Natural killer cell (primary cell): ENCODE data around the gene SGF29. TPM values are rescaled to one million over a fixed set of nuclear protein-coding genes. Genes with fewer than 3 reads are reported as not detected.

Source experiments
- ATAC-seq, 3 donors: fragments of 150-1000 bp in 2 of 3; fragments of 200-7000 bp in 1 of 3; cut with Tn5 transposase; 1 replicate in 1 of 3; 2 replicates in 2 of 3; pipeline ENCODE4 v1.10.0; 2021; ENCODE audit warnings: mild to moderate bottlenecking in 2 of 3, moderate library complexity in 2 of 3
- DNase-seq, 2 donors: peaks; one replicate each; pipeline versions ENCODE4 v3.0.0 to v3.0.0-alpha.2; 2013 to 2021; ENCODE audit warnings: mixed read lengths in 1 of 2
- H3K27ac ChIP-seq: one replicate; pipeline ENCODE4 v1.5.1; 2013; ENCODE audit warnings: mild to moderate bottlenecking, low read length
- H3K27me3 ChIP-seq: one replicate; pipeline ENCODE4 v1.6.1; 2013; ENCODE audit warnings: low read length; ENCODE audit not compliant: control insufficient read depth, insufficient read depth
- H3K36me3 ChIP-seq: one replicate; pipeline ENCODE4 v1.6.1; 2013; ENCODE audit warnings: low read length; ENCODE audit not compliant: control insufficient read depth, insufficient read depth
- H3K4me1 ChIP-seq: one replicate; pipeline ENCODE4 v1.6.1; 2013; ENCODE audit warnings: low read length; ENCODE audit not compliant: control insufficient read depth, insufficient read depth
- H3K4me3 ChIP-seq: one replicate; pipeline ENCODE4 v1.5.1; 2013; ENCODE audit warnings: low read length
- H3K9me3 ChIP-seq: one replicate; pipeline ENCODE4 v1.6.1; 2013; ENCODE audit warnings: low read length; ENCODE audit not compliant: control insufficient read depth, insufficient read depth
- H3K27ac Mint-ChIP-seq, 2 donors: one replicate each; pipeline ENCODE4 v1.8.0; 2022; ENCODE audit warnings: mild to moderate bottlenecking in 2 of 2, mixed read lengths in 2 of 2, moderate library complexity in 1 of 2
- H3K27me3 Mint-ChIP-seq, 2 donors: one replicate each; pipeline ENCODE4 v1.8.0; 2022; ENCODE audit warnings: low read depth in 2 of 2, mixed read lengths in 2 of 2
- H3K36me3 Mint-ChIP-seq: one replicate; pipeline ENCODE4 v1.8.0; 2022; ENCODE audit warnings: mixed read lengths
- H3K4me1 Mint-ChIP-seq, 2 donors: one replicate each; pipeline ENCODE4 v1.8.0; 2022; ENCODE audit warnings: mixed read lengths in 2 of 2
- H3K4me3 Mint-ChIP-seq: one replicate; pipeline ENCODE4 v1.8.0; 2022; ENCODE audit warnings: mild to moderate bottlenecking, moderate library complexity, mixed read lengths
- H3K9me3 Mint-ChIP-seq, 2 donors: one replicate each; pipeline ENCODE4 v1.8.0; 2022; ENCODE audit warnings: mixed read lengths in 2 of 2
- WGBS: methylation state at CpG from one replicate; pipeline ENCODE4 v1.1.7; 2013; ENCODE audit warnings: missing lambda C conversion rate; ENCODE audit not compliant: insufficient coverage; 5-methylcytosine and 5-hydroxymethylcytosine counted together
- intact Hi-C: fragments of 100-400 bp; cut with micrococcal nuclease; formaldehyde crosslinking; loops from one replicate; pipeline ENCODE4 v1.14.2; 2022
- total RNA-seq, 4 donors: library from RNA; stranded (reverse); fragments of 120-200 nt in 1 of 4; gene quantifications; one replicate each; pipeline versions ENCODE4 v1.2.3 to v1.2.4, GENCODE V29; 2013 to 2022
- TF ChIP-seq, protein P1 (sequence below): fragments of 200-600 bp; IDR thresholded peaks from one replicate; pipeline ENCODE4 v1.8.0; 2022; ENCODE audit warnings: antibody characterized with exemption

SGF29 gene
- total RNA-seq, 3 donors from 2014 or later (not counting 1 experiment from before 2014, with no cell fraction given) = 31.6 to 45.1 (median 43.1) TPM

DNA sequence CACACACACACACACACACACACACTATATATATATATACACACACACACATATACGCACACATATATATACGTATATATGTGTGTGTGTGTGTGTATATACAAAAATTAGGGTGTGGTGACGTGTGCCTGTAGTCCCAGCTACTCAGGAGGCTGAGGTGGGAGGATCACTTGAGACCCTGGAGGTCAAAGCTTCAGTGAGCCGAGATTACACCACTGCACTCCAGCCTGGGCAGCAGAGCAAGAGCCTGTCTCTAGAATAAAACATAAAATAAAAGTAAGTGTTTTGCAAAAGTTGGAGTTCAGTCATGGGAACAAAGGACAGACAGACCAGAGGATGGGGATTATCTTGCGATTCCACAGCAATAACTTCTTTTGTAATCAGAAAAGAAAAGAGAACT is 25.7 kb upstream of the SGF29 start:
- Histone ChIP-seq H3K4me1 (no peaks in the 10 kb centered on the region), H3K9me3 (no peaks in the 10 kb centered on the region), H3K36me3 (no peaks in the 10 kb centered on the region), H3K27me3 (no peaks in the 10 kb centered on the region), H3K4me3 (no peak overlapping the region), H3K27ac (no peak overlapping the region)
- H3K4me1 Mint-ChIP-seq = no peaks in the 10 kb centered on the region
- WGBS = 100% methylated on average over 3 of the region's 5 CpGs
- DNase-seq (no peak), ATAC-seq (no peak)
- H3K27ac Mint-ChIP-seq = no peak overlapping the region
- H3K9me3 Mint-ChIP-seq = no peaks in the 10 kb centered on the region
- H3K27me3 Mint-ChIP-seq = no peaks in the 10 kb centered on the region
- no peaks in the 10 kb centered on the region for H3K36me3 Mint-ChIP-seq
- H3K4me3 Mint-ChIP-seq = no peak overlapping the region
- TF ChIP-seq, protein P1, sequence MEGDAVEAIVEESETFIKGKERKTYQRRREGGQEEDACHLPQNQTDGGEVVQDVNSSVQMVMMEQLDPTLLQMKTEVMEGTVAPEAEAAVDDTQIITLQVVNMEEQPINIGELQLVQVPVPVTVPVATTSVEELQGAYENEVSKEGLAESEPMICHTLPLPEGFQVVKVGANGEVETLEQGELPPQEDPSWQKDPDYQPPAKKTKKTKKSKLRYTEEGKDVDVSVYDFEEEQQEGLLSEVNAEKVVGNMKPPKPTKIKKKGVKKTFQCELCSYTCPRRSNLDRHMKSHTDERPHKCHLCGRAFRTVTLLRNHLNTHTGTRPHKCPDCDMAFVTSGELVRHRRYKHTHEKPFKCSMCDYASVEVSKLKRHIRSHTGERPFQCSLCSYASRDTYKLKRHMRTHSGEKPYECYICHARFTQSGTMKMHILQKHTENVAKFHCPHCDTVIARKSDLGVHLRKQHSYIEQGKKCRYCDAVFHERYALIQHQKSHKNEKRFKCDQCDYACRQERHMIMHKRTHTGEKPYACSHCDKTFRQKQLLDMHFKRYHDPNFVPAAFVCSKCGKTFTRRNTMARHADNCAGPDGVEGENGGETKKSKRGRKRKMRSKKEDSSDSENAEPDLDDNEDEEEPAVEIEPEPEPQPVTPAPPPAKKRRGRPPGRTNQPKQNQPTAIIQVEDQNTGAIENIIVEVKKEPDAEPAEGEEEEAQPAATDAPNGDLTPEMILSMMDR = no peak
- intact Hi-C loops = no loop called here

DNA sequence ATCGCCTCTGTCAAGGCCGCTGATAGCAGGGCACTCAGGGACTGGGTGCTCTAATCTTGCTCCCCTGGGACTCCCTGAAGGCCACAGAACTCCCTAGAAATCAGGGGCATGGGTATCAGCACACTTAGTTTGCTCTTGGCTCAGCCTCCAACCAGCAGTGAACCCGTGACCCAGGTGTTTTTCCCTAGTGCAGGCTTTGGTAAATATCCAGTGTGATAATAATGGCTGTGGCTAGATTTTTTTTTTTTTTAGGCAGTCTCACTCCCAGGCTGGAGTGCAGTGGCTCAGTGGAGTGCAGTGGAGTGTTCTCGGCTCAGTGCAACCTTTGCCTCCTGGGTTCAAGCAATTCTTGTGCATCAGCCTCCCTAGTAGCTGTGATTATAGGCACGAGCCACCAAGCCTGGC is 25.3 kb upstream of the SGF29 start:
- TF ChIP-seq, protein P1 = no peak
- WGBS = 94% methylated on average over 5 of the region's 5 CpGs
- H3K9me3 Mint-ChIP-seq = no peaks in the 10 kb centered on the region
- no peak overlapping the region for H3K4me3 Mint-ChIP-seq
- H3K36me3 Mint-ChIP-seq = no peaks in the 10 kb centered on the region
- no peak overlapping the region for H3K4me3 ChIP-seq
- no peak for DNase-seq
- H3K9me3 ChIP-seq = no peaks in the 10 kb centered on the region
- no peak overlapping the region for H3K27ac Mint-ChIP-seq
- no peaks in the 10 kb centered on the region for H3K4me1 Mint-ChIP-seq
- no peaks in the 10 kb centered on the region for H3K36me3 ChIP-seq
- no peak for ATAC-seq
- no peak overlapping the region for H3K27ac ChIP-seq
- H3K27me3 ChIP-seq = no peaks in the 10 kb centered on the region
- no peaks in the 10 kb centered on the region for H3K27me3 Mint-ChIP-seq
- intact Hi-C loops = no loop called here
- no peaks in the 10 kb centered on the region for H3K4me1 ChIP-seq

DNA sequence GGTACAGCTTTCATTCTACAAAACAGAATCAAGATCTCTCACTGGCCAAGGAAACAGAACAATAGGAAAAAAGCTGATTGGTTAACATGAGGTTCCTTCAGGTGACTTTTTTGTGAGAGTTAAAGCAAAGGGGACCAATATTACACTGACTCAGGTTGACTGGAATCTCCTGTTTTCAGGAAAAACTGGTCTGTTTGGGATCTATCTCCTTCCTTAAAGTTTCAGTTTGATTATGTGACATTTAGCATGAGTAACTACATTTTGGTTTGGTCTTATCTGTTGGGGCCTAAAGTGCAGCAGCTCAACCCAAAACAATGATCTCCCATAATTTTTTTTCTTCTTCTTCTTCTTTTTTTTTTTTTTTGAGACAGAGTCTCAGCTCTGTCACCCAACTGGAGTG is 24.6 kb upstream of the SGF29 start:
- Mint-ChIP-seq H3K4me1 (peaks cover under 1% of the 10 kb centered on the region in 2 donors), H3K9me3 (no peaks in the 10 kb centered on the region), H3K27me3 (no peaks in the 10 kb centered on the region), H3K4me3 (no peak overlapping the region), H3K36me3 (no peaks in the 10 kb centered on the region), H3K27ac (no peak overlapping the region)
- Histone ChIP-seq H3K4me1 (peaks cover 2% of the 10 kb centered on the region), H3K9me3 (no peaks in the 10 kb centered on the region), H3K36me3 (no peaks in the 10 kb centered on the region), H3K27me3 (no peaks in the 10 kb centered on the region), H3K4me3 (no peak overlapping the region), H3K27ac (no peak overlapping the region)
- DNase-seq (no peak), ATAC-seq (no peak)
- intact Hi-C loops = no loop called here
- TF ChIP-seq, protein P1 = no peak
